Retinal pigment epithelial cell (primary cell): Measurements from ENCODE around the gene ZNF485.

Experiments
- DNase-seq: peaks from one replicate; pipeline ENCODE4 v3.0.0-alpha.2; 2010; ENCODE audit warnings: low read depth
- H3K4me3 ChIP-seq: 2 replicates; pipeline ENCODE4 v1.5.1; 2011; ENCODE audit warnings: mild to moderate bottlenecking, low read length, control low read depth, moderate library complexity
- TF ChIP-seq, protein P1 (sequence below): conservative IDR thresholded peaks from 2 replicates; pipeline ENCODE4 v1.5.1; 2011; ENCODE audit warnings: low read depth, low read length, control low read depth, inconsistent platforms

Gene ZNF485

GRCh38 chr10:43606323-43607198 is at the start of gene ZNF485:
TSS of gene ZNF485 (plus strand) at chr10:43606438. CDS start at chr10:43607051, 613 bp downstream.
- TF ChIP-seq, protein P1, sequence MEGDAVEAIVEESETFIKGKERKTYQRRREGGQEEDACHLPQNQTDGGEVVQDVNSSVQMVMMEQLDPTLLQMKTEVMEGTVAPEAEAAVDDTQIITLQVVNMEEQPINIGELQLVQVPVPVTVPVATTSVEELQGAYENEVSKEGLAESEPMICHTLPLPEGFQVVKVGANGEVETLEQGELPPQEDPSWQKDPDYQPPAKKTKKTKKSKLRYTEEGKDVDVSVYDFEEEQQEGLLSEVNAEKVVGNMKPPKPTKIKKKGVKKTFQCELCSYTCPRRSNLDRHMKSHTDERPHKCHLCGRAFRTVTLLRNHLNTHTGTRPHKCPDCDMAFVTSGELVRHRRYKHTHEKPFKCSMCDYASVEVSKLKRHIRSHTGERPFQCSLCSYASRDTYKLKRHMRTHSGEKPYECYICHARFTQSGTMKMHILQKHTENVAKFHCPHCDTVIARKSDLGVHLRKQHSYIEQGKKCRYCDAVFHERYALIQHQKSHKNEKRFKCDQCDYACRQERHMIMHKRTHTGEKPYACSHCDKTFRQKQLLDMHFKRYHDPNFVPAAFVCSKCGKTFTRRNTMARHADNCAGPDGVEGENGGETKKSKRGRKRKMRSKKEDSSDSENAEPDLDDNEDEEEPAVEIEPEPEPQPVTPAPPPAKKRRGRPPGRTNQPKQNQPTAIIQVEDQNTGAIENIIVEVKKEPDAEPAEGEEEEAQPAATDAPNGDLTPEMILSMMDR, result no peak
- peak within 1 kb of the TSS; percentile 68 for H3K4me3 ChIP-seq
- DNase-seq, result peak; percentile 19

GRCh38 chr10:43557214-43557613 is 49.0 kb upstream of the ZNF485 start:
- TF ChIP-seq, protein P1, result no peak
- DNase-seq, result no peak
- H3K4me3 ChIP-seq, result no peak overlapping the region

GRCh38 chr10:43569681-43570080 is 36.6 kb upstream of the ZNF485 start:
- DNase-seq, result no peak
- H3K4me3 ChIP-seq, result no peak overlapping the region
- TF ChIP-seq, protein P1, result no peak

DNA sequence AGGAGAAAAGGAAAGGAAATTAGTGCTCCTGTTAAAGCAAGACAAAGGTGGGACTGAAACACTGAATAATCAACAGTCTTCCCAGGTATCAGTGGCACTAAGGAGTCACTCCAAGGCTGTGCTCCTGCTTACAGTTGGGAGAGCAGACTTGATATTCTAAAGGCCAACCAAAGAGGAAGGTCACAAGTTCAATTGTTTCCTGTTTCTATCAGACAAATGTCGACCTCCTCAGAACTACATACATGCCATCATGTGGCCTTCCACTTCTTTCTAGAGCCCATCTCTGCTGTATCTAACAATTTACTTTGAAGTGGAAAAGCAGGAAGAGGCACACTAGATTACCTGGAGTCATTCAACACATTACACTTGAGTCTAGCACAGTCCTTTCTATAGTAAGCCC is 35.3 kb upstream of the ZNF485 start:
- TF ChIP-seq, protein P1, result no peak
- H3K4me3 ChIP-seq, result no peak overlapping the region
- DNase-seq, result no peak

GRCh38 chr10:43573250-43574000 is 32.8 kb upstream of the ZNF485 start:
- H3K4me3 ChIP-seq, result peak overlapping the region; percentile 60
- DNase-seq, result no peak
- TF ChIP-seq, protein P1, result no peak

DNA sequence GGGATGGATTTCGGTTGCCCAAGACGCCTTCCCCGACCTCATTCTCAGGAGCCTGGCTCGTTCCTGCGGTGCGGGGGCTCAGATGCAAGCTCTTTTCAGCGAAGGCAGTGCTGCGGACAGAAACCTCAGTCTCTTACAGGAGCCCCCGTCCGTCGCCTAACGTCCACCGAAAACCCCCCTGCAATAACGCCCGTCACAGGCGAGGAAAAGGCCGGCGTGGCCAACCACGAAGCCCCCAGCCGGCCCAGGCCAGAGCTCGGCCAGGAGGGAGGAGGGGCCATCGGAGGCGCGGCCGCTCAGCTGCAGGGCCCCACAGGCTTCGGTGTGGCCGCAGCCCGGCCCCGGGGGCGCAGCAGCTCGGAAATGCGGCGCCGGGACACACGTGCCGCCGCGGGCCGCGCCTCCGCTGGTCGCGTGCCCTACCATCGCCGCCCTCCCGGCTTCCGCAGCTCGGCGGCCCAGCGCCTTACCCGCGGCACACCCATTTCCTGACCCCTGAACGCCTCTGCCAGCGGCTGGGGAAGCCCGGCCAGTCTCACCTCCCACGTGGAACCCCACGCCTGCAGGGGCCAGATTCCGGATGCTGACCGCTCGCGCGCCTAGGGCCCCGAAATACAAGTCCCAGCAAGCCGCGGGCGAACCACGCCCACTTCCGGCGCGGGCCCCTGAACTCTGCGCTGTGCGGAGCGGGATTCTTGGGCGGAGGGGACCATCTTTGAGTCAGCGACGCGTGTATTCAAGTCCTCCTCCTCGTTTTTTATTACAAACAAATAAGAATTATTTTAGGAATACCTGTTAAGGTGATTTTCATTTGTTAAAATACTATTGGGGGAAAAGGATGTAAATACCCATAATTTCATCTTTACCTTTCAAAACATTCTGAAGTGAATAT is 32.0 kb upstream of the ZNF485 start, which contains the start of gene ZNF239:
TSS of gene ZNF239 (minus strand) at position 616 of the 892 bp plus-strand sequence. CDS start 16,537 bp downstream, outside the sequence.
- H3K4me3 ChIP-seq, result peak within 1 kb of the TSS; percentile 60
- peak; percentile 37 for DNase-seq
- TF ChIP-seq, protein P1, result no peak
